Activated naive CD4-positive, alpha-beta T cell treated with anti-CD3 and anti-CD28 coated beads for 36 hours (primary cell): Measurements from ENCODE around the gene C1S. TPM values are rescaled to one million over a fixed set of nuclear protein-coding genes. Genes with fewer than 3 reads are reported as not detected.

Source experiments
- total RNA-seq, 2 experiments: library from RNA; stranded (reverse); gene quantifications; one replicate each; pipeline ENCODE4 v1.2.3, GENCODE V29; 2021

C1S gene
- total RNA-seq, 2 experiments from 2014 or later, result 2.2 to 3.1 TPM

Other genes with a start within 250 kb of the C1S start
- under 1 TPM in 1 of 2 experiments, not detected in 1; 0.24 TPM for gene GPR162, start 238.9 kb upstream of the C1S start, total RNA-seq
- 1 to 10 TPM; 1.9 to 2.0 TPM for gene P3H3, start 232.3 kb upstream of the C1S start, total RNA-seq
- under 1 TPM; 0.48 to 0.54 TPM for gene GNB3, start 219.8 kb upstream of the C1S start, total RNA-seq
- gene CDCA3, start 209.4 kb upstream of the C1S start, total RNA-seq, result 100 to 1,000 TPM; 106 to 108 TPM
- gene USP5, start 208.6 kb upstream of the C1S start, total RNA-seq, result 100 to 1,000 TPM; 115 to 123 TPM
- gene TPI1, start 193.2 kb upstream of the C1S start, total RNA-seq, result 1,000 to 10,000 TPM; 1,222 to 1,282 TPM
- 1 to 10 TPM; 2.6 to 2.8 TPM for gene SPSB2, start 187.4 kb upstream of the C1S start, total RNA-seq
- 1 to 10 TPM; 6.3 to 6.4 TPM for gene LRRC23, start 155.9 kb upstream of the C1S start, total RNA-seq
- 100 to 1,000 TPM; 128 to 131 TPM for gene ENO2, start 146.1 kb upstream of the C1S start, total RNA-seq
- 10 to 100 TPM; 20.1 to 22.2 TPM for gene ATN1, start 132.8 kb upstream of the C1S start, total RNA-seq
- not detected for gene RNU7-1, start 116.9 kb upstream of the C1S start, total RNA-seq
- gene C12orf57, start 116.7 kb upstream of the C1S start, total RNA-seq, result 100 to 1,000 TPM; 242 to 245 TPM
- gene PTPN6, start 109.4 kb upstream of the C1S start, total RNA-seq, result 100 to 1,000 TPM; 334 to 348 TPM
- 100 to 1,000 TPM; 389 to 392 TPM for gene PHB2, start 90.1 kb upstream of the C1S start, total RNA-seq
- gene EMG1, start 89.8 kb upstream of the C1S start, total RNA-seq, result 10 to 100 TPM; 89.1 to 91.9 TPM
- gene LPCAT3, start 42.2 kb upstream of the C1S start, total RNA-seq, result 10 to 100 TPM; 22.7 to 27.2 TPM
- 1 to 10 TPM; 1.4 to 1.5 TPM for gene C1R, start 31.7 kb downstream of the C1S start, total RNA-seq
- 10 to 100 TPM; 10.3 to 11.5 TPM for gene C1RL, start 48.5 kb downstream of the C1S start, total RNA-seq
- gene RBP5, start 68.2 kb downstream of the C1S start, total RNA-seq, result under 1 TPM in 1 of 2 experiments, not detected in 1; 0.57 TPM
- gene CLSTN3, start 69.7 kb downstream of the C1S start, total RNA-seq, result 10 to 100 TPM; 18.3 to 21.8 TPM
- gene PEX5, start 129.0 kb downstream of the C1S start, total RNA-seq, result 10 to 100 TPM; 29.7 to 30.9 TPM
- not detected for gene ACSM4, start 243.4 kb downstream of the C1S start, total RNA-seq